ENCODE data around the gene ERICH4. TPM values are rescaled to one million over a fixed set of nuclear protein-coding genes. Genes with fewer than 3 reads are reported as not detected.
"Not testable (repeated sequence)": the region's sequence is repeated elsewhere in the genome, so short reads cannot be mapped to it uniquely, and the experiment has no call there.

The ERICH4 gene
- total RNA-seq, 6 experiments from 2014 or later: not detected

- Histone ChIP-seq H3K27ac (no peak overlapping the region), H3K9me3 (no peaks in the 10 kb centered on the region), H3K4me1 (no peaks in the 10 kb centered on the region), H3K36me3 (no peaks in the 10 kb centered on the region), H3K27me3 (no peaks in the 10 kb centered on the region), H3K4me3 (no peak overlapping the region)
- 42% methylated on average over 4 of the region's 4 CpGs for WGBS (ENCODE audit: insufficient coverage, low coverage, low lambda C conversion rate, missing lambda C conversion rate)
- TF ChIP-seq CTCF (IDR thresholded peaks at IDR 0.05): no peak
- TF ChIP-seq POLR2A (IDR thresholded peaks at IDR 0.05): no peak
- no peak for ATAC-seq
- DNase-seq: no peak
- intact Hi-C loops (cut with DNase I): no loop called here
Observed at GRCh38 chr19:41484822-41485221, 41.9 kb downstream of the ERICH4 start.

GRCh38 chr19:41486953-41487352 is 44.0 kb downstream of the ERICH4 start:
- H3K4me3 ChIP-seq; H3K27ac ChIP-seq; H3K4me1 ChIP-seq; DNase-seq; ATAC-seq; H3K9me3 ChIP-seq; H3K27me3 ChIP-seq; H3K36me3 ChIP-seq; intact Hi-C loops (cut with DNase I): not testable (repeated sequence)
- WGBS (ENCODE audit: insufficient coverage, low coverage, low lambda C conversion rate, missing lambda C conversion rate): 33% methylated on average over 2 of the region's 4 CpGs

- no peak for ATAC-seq
- 89% methylated on average over 4 of the region's 5 CpGs for WGBS (ENCODE audit: insufficient coverage, low coverage, low lambda C conversion rate, missing lambda C conversion rate)
Observed at GRCh38 chr19:41492843-41493242, 49.9 kb downstream of the ERICH4 start.

More at GRCh38 chr19:41492843-41493242, 49.9 kb downstream of the ERICH4 start:
- Histone ChIP-seq H3K27ac (no peak overlapping the region), H3K9me3 (no peaks in the 10 kb centered on the region), H3K36me3 (no peaks in the 10 kb centered on the region), H3K27me3 (no peaks in the 10 kb centered on the region), H3K4me3 (no peak overlapping the region), H3K4me1 (no peaks in the 10 kb centered on the region)
- intact Hi-C loops (cut with DNase I): no loop called here
- no peak for TF ChIP-seq POLR2A (IDR thresholded peaks at IDR 0.05)
- no peak for TF ChIP-seq CTCF (IDR thresholded peaks at IDR 0.05)
- DNase-seq: no peak

Small RNA genes within 50 kb of the gene (small RNA-seq; reads per million reads assigned to genes)
- 0 reads per million in 2 experiments for gene RF00017

Other genes starting within 250 kb of the ERICH4 start
- 1 to 10 TPM in 3 of 6 experiments, under 1 TPM in 3; 0.54 to 1.9 (median 0.99) TPM for gene CYP2S1, start 249.9 kb upstream of the ERICH4 start, total RNA-seq
- 10 to 100 TPM in 3 of 6 experiments, 1 to 10 TPM in 3; 5.7 to 20.3 (median 10.2) TPM for gene AXL, start 223.9 kb upstream of the ERICH4 start, total RNA-seq
- gene HNRNPUL1, start 178.8 kb upstream of the ERICH4 start, total RNA-seq: 10 to 100 TPM; 53.5 to 70.0 (median 61.8) TPM
- gene CCDC97, start 133.0 kb upstream of the ERICH4 start, total RNA-seq: 1 to 10 TPM; 4.6 to 7.2 (median 6.9) TPM
- 10 to 100 TPM in 2 of 6 experiments, 1 to 10 TPM in 4; 4.9 to 19.1 (median 8.5) TPM for gene TGFB1, start 89.2 kb upstream of the ERICH4 start, total RNA-seq
- gene B9D2, start 79.0 kb upstream of the ERICH4 start, total RNA-seq: 1 to 10 TPM; 1.7 to 4.4 (median 2.6) TPM
- 1 to 10 TPM; 1.8 to 4.1 (median 3.0) TPM for gene TMEM91, start 66.6 kb upstream of the ERICH4 start, total RNA-seq
- gene EXOSC5, start 45.8 kb upstream of the ERICH4 start, total RNA-seq: 10 to 100 TPM in 5 of 6 experiments, 1 to 10 TPM in 1; 6.1 to 26.6 (median 14.1) TPM
- gene BCKDHA, start 45.3 kb upstream of the ERICH4 start, total RNA-seq: 10 to 100 TPM; 32.1 to 68.7 (median 48.9) TPM
- gene B3GNT8, start 15.8 kb upstream of the ERICH4 start, total RNA-seq: 1 to 10 TPM in 1 of 6 experiments, under 1 TPM in 5; 0.50 to 1.2 (median 0.63) TPM
- 10 to 100 TPM; 18.9 to 30.5 (median 22.5) TPM for gene DMAC2, start 3.2 kb upstream of the ERICH4 start, total RNA-seq
- 1 to 10 TPM in 3 of 6 experiments, under 1 TPM in 2, not detected in 1; 0.49 to 1.4 (median 1.2) TPM for gene CEACAM21, start 133.0 kb downstream of the ERICH4 start, total RNA-seq
- gene CEACAM4, start 183.9 kb downstream of the ERICH4 start, total RNA-seq: 1 to 10 TPM in 2 of 6 experiments, under 1 TPM in 4; 0.29 to 3.4 (median 0.58) TPM
- not detected for gene CEACAM7, start 245.1 kb downstream of the ERICH4 start, total RNA-seq